Activated CD8-positive, alpha-beta T cell treated with anti-CD3 and anti-CD28 coated beads for 36 hours (primary cell): ENCODE measurements around the gene ADARB2. TPM values are rescaled to one million over a fixed set of nuclear protein-coding genes. Genes with fewer than 3 reads are reported as not detected.

ENCODE experiments used
- ATAC-seq: fragments of 200-7000 bp; cut with Tn5 transposase; one replicate; pipeline ENCODE4 v1.10.0; 2021; ENCODE audit warnings: mild to moderate bottlenecking, moderate library complexity
- CTCF ChIA-PET: fragments of 350-600 bp; sonication (Branson Sonifier 250); formaldehyde crosslinking; loops from one replicate; lab custom pipeline; 2021; ENCODE audit warnings: antibody characterized with exemption; lab: Charles Lee
- POLR2A ChIA-PET: fragments of 350-600 bp; sonication (Branson Sonifier 250); formaldehyde crosslinking; loops from one replicate; lab custom pipeline; 2021; ENCODE audit warnings: antibody characterized with exemption; lab: Charles Lee
- DNase-seq: peaks from one replicate; pipeline ENCODE4 v3.0.0-alpha.2; 2020
- H3K27ac Mint-ChIP-seq: one replicate; pipeline ENCODE4 v1.8.0; 2021; ENCODE audit warnings: mild to moderate bottlenecking, mixed read lengths
- H3K27me3 Mint-ChIP-seq: one replicate; pipeline ENCODE4 v1.8.0; 2021; ENCODE audit warnings: mixed read lengths
- H3K36me3 Mint-ChIP-seq: one replicate; pipeline ENCODE4 v1.8.0; 2021; ENCODE audit warnings: low read depth, mixed read lengths
- H3K4me1 Mint-ChIP-seq: one replicate; pipeline ENCODE4 v1.8.0; 2021; ENCODE audit warnings: low read depth, mixed read lengths
- H3K4me3 Mint-ChIP-seq: one replicate; pipeline ENCODE4 v1.8.0; 2021; ENCODE audit warnings: mild to moderate bottlenecking, moderate library complexity, mixed read lengths
- H3K9me3 Mint-ChIP-seq: one replicate; pipeline ENCODE4 v1.8.0; 2021; ENCODE audit warnings: mixed read lengths
- intact Hi-C: fragments of 100-400 bp; cut with micrococcal nuclease; formaldehyde crosslinking; loops from one replicate; pipeline ENCODE4 v1.10.0; 2022
- total RNA-seq, 2 experiments: library from RNA; stranded (reverse); gene quantifications; one replicate each; pipeline ENCODE4 v1.2.3, GENCODE V29; 2021
- TF ChIP-seq, protein P1 (sequence below): fragments of 200-600 bp; IDR thresholded peaks from one replicate; pipeline ENCODE4 v1.8.0; 2022; ENCODE audit warnings: antibody characterized with exemption, mild to moderate bottlenecking

ADARB2 gene
- total RNA-seq, 2 experiments from 2014 or later, result 1.3 to 1.6 TPM

GRCh38 chr10:1404323-1405260, 332.7 kb downstream of the ADARB2 start:
- ATAC-seq, result no peak
- H3K27me3 Mint-ChIP-seq, result peaks cover 2% of the 10 kb centered on the region
- intact Hi-C loops, result no loop called here
- no peaks in the 10 kb centered on the region for H3K36me3 Mint-ChIP-seq
- no peaks in the 10 kb centered on the region for H3K9me3 Mint-ChIP-seq
- no peaks in the 10 kb centered on the region for H3K4me1 Mint-ChIP-seq
- H3K27ac Mint-ChIP-seq, result no peak overlapping the region
- ChIA-PET POLR2A (no interaction called here), CTCF (interaction anchor here (1.9 kb wide), 1 partner anchor 16 kb away, joined by 5 read pairs; no protein-coding TSS in a partner anchor)
- DNase-seq, result no peak
- H3K4me3 Mint-ChIP-seq, result no peak overlapping the region
- TF ChIP-seq, protein P1, sequence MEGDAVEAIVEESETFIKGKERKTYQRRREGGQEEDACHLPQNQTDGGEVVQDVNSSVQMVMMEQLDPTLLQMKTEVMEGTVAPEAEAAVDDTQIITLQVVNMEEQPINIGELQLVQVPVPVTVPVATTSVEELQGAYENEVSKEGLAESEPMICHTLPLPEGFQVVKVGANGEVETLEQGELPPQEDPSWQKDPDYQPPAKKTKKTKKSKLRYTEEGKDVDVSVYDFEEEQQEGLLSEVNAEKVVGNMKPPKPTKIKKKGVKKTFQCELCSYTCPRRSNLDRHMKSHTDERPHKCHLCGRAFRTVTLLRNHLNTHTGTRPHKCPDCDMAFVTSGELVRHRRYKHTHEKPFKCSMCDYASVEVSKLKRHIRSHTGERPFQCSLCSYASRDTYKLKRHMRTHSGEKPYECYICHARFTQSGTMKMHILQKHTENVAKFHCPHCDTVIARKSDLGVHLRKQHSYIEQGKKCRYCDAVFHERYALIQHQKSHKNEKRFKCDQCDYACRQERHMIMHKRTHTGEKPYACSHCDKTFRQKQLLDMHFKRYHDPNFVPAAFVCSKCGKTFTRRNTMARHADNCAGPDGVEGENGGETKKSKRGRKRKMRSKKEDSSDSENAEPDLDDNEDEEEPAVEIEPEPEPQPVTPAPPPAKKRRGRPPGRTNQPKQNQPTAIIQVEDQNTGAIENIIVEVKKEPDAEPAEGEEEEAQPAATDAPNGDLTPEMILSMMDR, result no peak

DNA sequence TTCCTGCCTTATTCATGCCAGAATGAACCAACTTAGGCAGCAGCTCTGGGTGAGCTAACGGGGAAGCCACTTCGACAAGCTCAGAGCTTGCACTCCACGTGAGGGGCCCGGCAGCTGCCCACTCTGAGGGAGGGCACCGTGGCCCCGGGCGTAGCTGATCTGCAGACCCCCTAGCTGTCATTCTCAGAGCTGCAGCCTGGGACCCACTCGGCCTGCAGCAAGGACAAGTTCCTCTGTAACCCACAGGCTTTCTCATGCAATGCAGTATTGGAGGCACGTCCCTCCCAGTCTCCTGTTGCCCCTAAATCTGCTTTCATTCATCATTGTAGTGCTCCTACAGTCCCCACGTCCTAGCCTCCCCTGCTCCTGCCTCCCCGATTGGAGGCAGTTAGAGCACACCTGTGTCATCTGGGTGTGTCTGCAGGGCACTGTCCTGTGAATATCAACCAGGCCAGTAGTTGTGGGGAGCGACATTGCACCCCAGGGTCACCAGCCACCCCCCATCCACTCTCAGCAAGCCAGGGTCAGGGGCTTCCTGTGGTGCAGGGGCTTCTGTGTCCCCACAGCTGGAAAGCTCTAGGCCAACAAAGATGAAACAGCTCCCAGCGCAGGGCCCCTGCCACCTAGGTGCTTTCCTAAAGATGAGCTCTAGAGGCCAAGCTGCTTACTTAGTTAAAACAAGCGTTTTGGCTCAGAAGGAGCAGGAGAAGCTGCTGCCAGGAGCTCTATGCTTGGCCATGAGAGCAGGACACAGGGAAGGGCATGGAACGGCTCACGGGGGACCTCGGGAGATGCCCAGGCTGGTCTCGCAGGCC, 333.6 kb downstream of the ADARB2 start:
- intact Hi-C loops, result no loop called here
- peaks cover 2% of the 10 kb centered on the region for H3K27me3 Mint-ChIP-seq
- no peak overlapping the region for H3K27ac Mint-ChIP-seq
- no peak overlapping the region for H3K4me3 Mint-ChIP-seq
- POLR2A ChIA-PET, result no interaction called here
- no peaks in the 10 kb centered on the region for H3K9me3 Mint-ChIP-seq
- TF ChIP-seq, protein P1, result no peak
- no peak for ATAC-seq
- CTCF ChIA-PET, result interaction anchor here (0.9 kb wide), 1 partner anchor 18 kb away, joined by 3 read pairs; no protein-coding TSS in a partner anchor
- H3K4me1 Mint-ChIP-seq, result no peaks in the 10 kb centered on the region
- DNase-seq, result no peak
- H3K36me3 Mint-ChIP-seq, result no peaks in the 10 kb centered on the region

- intact Hi-C loops, result no loop called here
- Mint-ChIP-seq H3K27me3 (no peaks in the 10 kb centered on the region), H3K4me1 (no peaks in the 10 kb centered on the region), H3K9me3 (no peaks in the 10 kb centered on the region), H3K27ac (no peak overlapping the region), H3K36me3 (no peaks in the 10 kb centered on the region), H3K4me3 (no peak overlapping the region)
- ChIA-PET POLR2A (interaction anchor here (0.6 kb wide), 1 partner anchor 407 kb away, joined by 3 read pairs; no protein-coding TSS in a partner anchor), CTCF (interaction anchor here (0.9 kb wide), 1 partner anchor 19 kb away, joined by 3 read pairs; no protein-coding TSS in a partner anchor)
- TF ChIP-seq, protein P1, result no peak
- no peak for DNase-seq
- ATAC-seq, result no peak
Observed at GRCh38 chr10:1402816-1403507, 334.4 kb downstream of the ADARB2 start.

DNA sequence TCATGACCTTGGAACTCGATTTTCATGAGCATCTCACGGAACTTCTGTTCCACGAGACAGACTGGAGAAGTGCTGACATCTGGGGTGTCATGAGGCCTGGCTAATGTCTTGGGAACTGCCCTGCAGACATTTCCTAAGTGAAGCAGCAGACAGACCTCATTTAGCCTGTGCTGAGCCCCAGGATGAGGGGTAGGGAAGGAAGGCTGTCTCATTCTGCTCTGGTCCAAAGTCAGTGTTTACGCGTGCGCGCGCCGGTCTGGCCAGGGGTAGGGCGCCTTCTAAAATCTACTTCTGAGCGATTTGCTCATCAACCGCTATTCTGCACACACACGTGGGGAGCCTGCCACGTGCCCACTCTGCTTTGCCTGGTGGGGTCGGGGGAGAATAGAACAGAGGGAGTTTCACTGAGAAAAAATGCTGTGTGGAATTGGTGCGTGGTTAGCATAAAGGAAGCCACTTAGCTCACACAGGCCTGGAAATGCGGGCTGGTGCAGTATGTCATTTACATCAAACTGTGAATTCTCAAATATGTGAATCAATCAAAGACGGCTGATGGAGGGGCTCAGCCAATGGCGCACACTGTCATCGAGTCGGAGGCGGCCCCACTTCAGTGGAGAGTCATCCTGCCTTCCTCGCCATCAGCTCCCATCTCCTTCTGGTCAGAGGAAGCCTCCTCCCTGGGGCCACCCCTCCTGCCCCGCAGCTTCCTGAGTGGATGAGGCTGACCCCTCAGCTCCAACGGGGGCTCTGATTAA, 335.1 kb downstream of the ADARB2 start:
- no peaks in the 10 kb centered on the region for H3K36me3 Mint-ChIP-seq
- intact Hi-C loops, result no loop called here
- no peaks in the 10 kb centered on the region for H3K27me3 Mint-ChIP-seq
- H3K27ac Mint-ChIP-seq, result no peak overlapping the region
- TF ChIP-seq, protein P1, result no peak
- ChIA-PET CTCF (no interaction called here), POLR2A (no interaction called here)
- no peaks in the 10 kb centered on the region for H3K9me3 Mint-ChIP-seq
- DNase-seq (no peak), ATAC-seq (no peak)
- H3K4me3 Mint-ChIP-seq, result no peak overlapping the region
- no peaks in the 10 kb centered on the region for H3K4me1 Mint-ChIP-seq
